HL-60 (cell line): ENCODE results near the gene EPB41L2.

ENCODE experiments used
- DNase-seq, 2 experiments: peaks; one replicate each; pipeline ENCODE4 v3.0.0-alpha.2; 2010 to 2020; ENCODE audit warnings: low read depth in 1 of 2, low spot score in 1 of 2
- H3K27ac ChIP-seq: fragments of 250-450 bp; sonication (Bioruptor Pico); replicated peaks from 2 replicates; pipeline ENCODE4 v1.5.1; 2020; ENCODE audit warnings: mild to moderate bottlenecking, moderate library complexity
- H3K27me3 ChIP-seq: fragments of 250-450 bp; sonication (Bioruptor Pico); 2 replicates; pipeline ENCODE4 v1.5.1; 2021; ENCODE audit warnings: mild to moderate bottlenecking, moderate library complexity; ENCODE audit not compliant: insufficient read depth, poor library complexity, severe bottlenecking
- H3K4me3 ChIP-seq: replicated peaks from 2 replicates; pipeline ENCODE4 v1.5.1; 2011; ENCODE audit warnings: mild to moderate bottlenecking, control low read depth, low read length; ENCODE audit not compliant: insufficient read depth
- CTCF ChIP-seq: IDR thresholded peaks from one replicate; pipeline ENCODE4 v1.5.1; 2011; ENCODE audit warnings: low read length, control low read depth, inconsistent platforms; ENCODE audit not compliant: insufficient read depth
- GABPA ChIP-seq: IDR thresholded peaks from 2 replicates; pipeline ENCODE4 v1.6.1; 2012; ENCODE audit warnings: low read depth
- POLR2AphosphoS5 ChIP-seq: IDR thresholded peaks from 2 replicates; pipeline ENCODE4 v1.6.1; 2012; ENCODE audit warnings: low read depth
- REST ChIP-seq: IDR thresholded peaks from 2 replicates; pipeline ENCODE4 v1.6.1; 2012; ENCODE audit warnings: low read depth; ENCODE audit not compliant: insufficient replicate concordance
- SPI1 ChIP-seq: IDR thresholded peaks from 2 replicates; pipeline ENCODE4 v1.6.1; 2012; ENCODE audit warnings: low read depth, mild to moderate bottlenecking, borderline replicate concordance

The EPB41L2 gene

GRCh38 chr6:131070061-131070460 lies 7.0 kb upstream of the EPB41L2 start:
- H3K4me3 ChIP-seq, result no peak overlapping the region
- no peaks in the 10 kb centered on the region for H3K27me3 ChIP-seq
- TF ChIP-seq SPI1 (no peak), GABPA (no peak), REST (no peak), POLR2AphosphoS5 (no peak), CTCF (no peak)
- DNase-seq, result no peak
- H3K27ac ChIP-seq, result no peak overlapping the region

GRCh38 chr6:131068165-131068564 lies 5.1 kb upstream of the EPB41L2 start:
- TF ChIP-seq GABPA (no peak), SPI1 (no peak), POLR2AphosphoS5 (no peak), CTCF (no peak), REST (no peak)
- DNase-seq, result no peak
- peaks cover 10% of the 10 kb centered on the region for H3K27me3 ChIP-seq

GRCh38 chr6:131067521-131067920 lies 4.5 kb upstream of the EPB41L2 start:
- Histone ChIP-seq H3K4me3 (no peak overlapping the region), H3K27ac (no peak overlapping the region), H3K27me3 (peaks cover 15% of the 10 kb centered on the region)
- TF ChIP-seq SPI1 (no peak), GABPA (no peak), POLR2AphosphoS5 (no peak), REST (no peak), CTCF (no peak)
- no peak for DNase-seq

More at GRCh38 chr6:131068165-131068564, 5.1 kb upstream of the EPB41L2 start:
- H3K4me3 ChIP-seq, result no peak overlapping the region
- no peak overlapping the region for H3K27ac ChIP-seq
